ENCODE results near the gene CRCP.

- TF ChIP-seq CTCF (IDR thresholded peaks at IDR 0.05) (no peak), POLR2A (IDR thresholded peaks at IDR 0.05) (no peak)
Measured at GRCh38 chr7:66152371-66153191, 37.9 kb downstream of the CRCP start.
